DOHH2 (cell line): Measurements from ENCODE around the gene MDM4.
A peak's percentile ranks its signal among the peaks of the same experiment; 100 is the strongest.

Experiments
- H3F3A ChIP-seq: fragments of 200-600 bp; sonication (generic), shearing (Covaris generic); 2 replicates; pipeline ENCODE4 v1.6.0; 2016; ENCODE audit warnings: antibody characterized with exemption, mild to moderate bottlenecking; ENCODE audit not compliant: control insufficient read depth, insufficient read depth
- H3K27ac ChIP-seq: fragments of 200-600 bp; sonication (generic); 2 replicates; pipeline ENCODE4 v1.5.1; 2014; ENCODE audit warnings: low read depth, mild to moderate bottlenecking, low read length, moderate library complexity
- H3K27me3 ChIP-seq: fragments of 200-600 bp; sonication (generic); 2 replicates; pipeline ENCODE4 v1.6.1; 2014; ENCODE audit warnings: mild to moderate bottlenecking, low read length, mixed read lengths; ENCODE audit not compliant: control insufficient read depth
- H3K36me3 ChIP-seq: fragments of 200-600 bp; sonication (generic); 2 replicates; pipeline ENCODE4 v1.6.1; 2014; ENCODE audit warnings: mild to moderate bottlenecking, low read length, moderate library complexity, mixed read lengths; ENCODE audit not compliant: control insufficient read depth
- H3K4me1 ChIP-seq: fragments of 200-600 bp; sonication (generic); 2 replicates; pipeline ENCODE4 v1.6.1; 2014; ENCODE audit warnings: mild to moderate bottlenecking, low read length, mixed read lengths; ENCODE audit not compliant: control insufficient read depth
- H3K4me2 ChIP-seq: fragments of 200-600 bp; sonication (generic); 2 replicates; pipeline ENCODE4 v1.6.0; 2014; ENCODE audit warnings: mild to moderate bottlenecking, low read length, moderate library complexity
- H3K4me3 ChIP-seq: fragments of 200-600 bp; sonication (generic); 2 replicates; pipeline ENCODE4 v1.5.1; 2014; ENCODE audit warnings: mild to moderate bottlenecking, low read length, mixed read lengths
- H3K79me2 ChIP-seq: fragments of 200-600 bp; sonication (generic); 2 replicates; pipeline ENCODE4 v1.6.1; 2014; ENCODE audit warnings: mild to moderate bottlenecking, low read length, mixed read lengths; ENCODE audit not compliant: control insufficient read depth
- H3K9me2 ChIP-seq: fragments of 200-600 bp; sonication (generic); replicated peaks from 2 replicates; pipeline ENCODE4 v1.6.1; 2014; ENCODE audit warnings: mild to moderate bottlenecking, low read length, mixed read lengths; ENCODE audit not compliant: control insufficient read depth
- H3K9me3 ChIP-seq: fragments of 200-600 bp; sonication (generic); 2 replicates; pipeline ENCODE4 v1.6.1; 2014; ENCODE audit warnings: antibody characterized with exemption, low read length, mixed read lengths; ENCODE audit not compliant: control insufficient read depth, insufficient read depth
- H4K20me1 ChIP-seq: fragments of 200-600 bp; sonication (generic); 2 replicates; pipeline ENCODE4 v1.6.0; 2014; ENCODE audit warnings: low read depth, mild to moderate bottlenecking, antibody characterized with exemption, low read length, moderate library complexity; ENCODE audit not compliant: control insufficient read depth, insufficient read depth
- CTCF ChIP-seq: fragments of 200-600 bp; sonication (generic); IDR thresholded peaks from one replicate; pipeline ENCODE4 v1.5.1; 2014; ENCODE audit warnings: antibody characterized with exemption, mild to moderate bottlenecking, low read depth, low read length; ENCODE audit not compliant: poor library complexity, severe bottlenecking
- EZH2phosphoT487 ChIP-seq: fragments of 200-600 bp; sonication (generic); IDR thresholded peaks from 2 replicates; pipeline ENCODE4 v1.6.1; 2017; ENCODE audit warnings: borderline replicate concordance, mild to moderate bottlenecking, antibody characterized with exemption, low read length, moderate library complexity, mixed read lengths

The MDM4 gene

GRCh38 chr1:204478921-204479320, 37.3 kb upstream of the MDM4 start:
- Histone ChIP-seq H3K4me2 (no peak overlapping the region), H3K4me3 (no peak overlapping the region), H3F3A (no peaks in the 10 kb centered on the region), H3K27me3 (no peaks in the 10 kb centered on the region), H3K79me2 (peaks cover 3% of the 10 kb centered on the region; the same call in 1 of the 2 replicates), H3K9me3 (no peaks in the 10 kb centered on the region), H3K36me3 (no peaks in the 10 kb centered on the region), H3K9me2 (no peaks in the 10 kb centered on the region), H4K20me1 (no peaks in the 10 kb centered on the region), H3K4me1 (peaks cover 52% of the 10 kb centered on the region), H3K27ac (no peak overlapping the region)
- no peak for TF ChIP-seq CTCF

- Histone ChIP-seq H3F3A (no peaks in the 10 kb centered on the region), H3K4me1 (peaks cover 52% of the 10 kb centered on the region), H3K27me3 (no peaks in the 10 kb centered on the region), H3K9me3 (no peaks in the 10 kb centered on the region), H3K36me3 (no peaks in the 10 kb centered on the region), H4K20me1 (no peaks in the 10 kb centered on the region), H3K27ac (no peak overlapping the region), H3K4me2 (no peak overlapping the region), H3K4me3 (no peak overlapping the region), H3K79me2 (peaks cover 3% of the 10 kb centered on the region; the same call in 1 of the 2 replicates), H3K9me2 (no peaks in the 10 kb centered on the region)
- TF ChIP-seq CTCF, result no peak
- no peak for TF ChIP-seq EZH2phosphoT487
Measured at GRCh38 chr1:204479387-204480136, 36.6 kb upstream of the MDM4 start.

- TF ChIP-seq CTCF (peak; percentile 13), EZH2phosphoT487 (no peak)
- Histone ChIP-seq H3K4me2 (peak overlapping the region; percentile 71), H3K79me2 (peaks cover 3% of the 10 kb centered on the region; the same call in 1 of the 2 replicates)
Measured at GRCh38 chr1:204480515-204480914, 35.7 kb upstream of the MDM4 start.

More at GRCh38 chr1:204480515-204480914, 35.7 kb upstream of the MDM4 start:
- no peaks in the 10 kb centered on the region for H3K36me3 ChIP-seq
- no peaks in the 10 kb centered on the region for H3K27me3 ChIP-seq
- H3K4me1 ChIP-seq, result peaks cover 44% of the 10 kb centered on the region
- H3F3A ChIP-seq, result no peaks in the 10 kb centered on the region
- H3K9me3 ChIP-seq, result no peaks in the 10 kb centered on the region
- H3K4me3 ChIP-seq, result peak overlapping the region; percentile 61
- H3K9me2 ChIP-seq, result no peaks in the 10 kb centered on the region
- no peaks in the 10 kb centered on the region for H4K20me1 ChIP-seq
- H3K27ac ChIP-seq, result peak overlapping the region; percentile 53
